Activated naive CD8-positive, alpha-beta T cell (primary cell): ENCODE measurements around the gene GPHB5.
"Not testable (repeated sequence)": the region's sequence is repeated elsewhere in the genome, so short reads cannot be mapped to it uniquely, and the experiment has no call there.

ENCODE experiments used
- H3K27ac Mint-ChIP-seq: one replicate; pipeline ENCODE4 v1.8.0; 2021; ENCODE audit warnings: mixed read lengths
- H3K27me3 Mint-ChIP-seq: one replicate; pipeline ENCODE4 v1.8.0; 2021; ENCODE audit warnings: mixed read lengths
- H3K36me3 Mint-ChIP-seq: one replicate; pipeline ENCODE4 v1.8.0; 2021; ENCODE audit warnings: mixed read lengths
- H3K4me1 Mint-ChIP-seq: one replicate; pipeline ENCODE4 v1.8.0; 2021; ENCODE audit warnings: low read depth, mixed read lengths
- H3K4me3 Mint-ChIP-seq: one replicate; pipeline ENCODE4 v1.8.0; 2021; ENCODE audit warnings: mild to moderate bottlenecking, mixed read lengths
- H3K9me3 Mint-ChIP-seq: one replicate; pipeline ENCODE4 v1.8.0; 2021; ENCODE audit warnings: low read depth, mixed read lengths

The GPHB5 gene

DNA sequence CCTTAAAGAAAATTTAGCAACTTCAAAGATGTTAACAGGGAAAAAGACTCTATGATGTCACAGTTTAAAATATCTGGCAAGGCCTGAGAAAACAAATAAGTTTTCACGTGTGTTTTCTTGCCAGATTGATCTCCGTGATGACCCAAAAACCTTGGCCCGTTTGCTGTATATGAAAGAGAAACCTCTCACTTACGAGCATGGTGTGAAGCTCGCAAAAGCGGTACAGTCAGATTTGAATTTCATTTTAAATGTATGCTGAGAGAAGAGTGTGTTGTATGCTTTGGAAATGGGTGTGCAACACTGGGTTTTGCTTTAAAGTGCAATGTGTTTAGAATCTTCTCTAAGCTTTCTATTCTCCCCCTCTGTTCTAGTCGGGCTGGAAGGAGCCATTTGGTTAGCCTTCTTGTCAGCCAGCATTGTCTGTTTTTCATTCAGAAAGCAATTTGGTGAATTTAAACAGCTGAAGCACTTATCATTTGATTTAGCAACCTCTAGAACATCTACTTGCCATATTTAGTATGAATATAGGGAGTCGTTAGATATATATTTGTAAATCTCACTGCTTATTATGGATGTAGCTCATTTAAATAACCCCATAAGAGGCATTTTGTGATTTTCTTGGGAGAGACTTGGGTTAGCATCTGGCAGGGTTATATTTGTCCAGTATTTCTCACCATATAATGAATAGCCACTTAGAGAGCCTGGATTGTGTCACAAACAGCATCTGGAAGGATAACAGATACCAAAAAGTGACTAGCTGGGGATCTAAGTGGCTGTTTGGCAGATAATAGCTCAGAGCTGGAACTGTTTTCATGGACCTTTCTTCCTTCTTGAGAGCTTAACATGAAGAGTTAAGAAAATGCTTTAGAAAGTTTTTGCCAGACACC lies 35.5 kb downstream of the GPHB5 start:
- H3K36me3 Mint-ChIP-seq: no peaks in the 10 kb centered on the region
- H3K4me3 Mint-ChIP-seq: no peak overlapping the region
- no peak overlapping the region for H3K27ac Mint-ChIP-seq
- no peaks in the 10 kb centered on the region for H3K4me1 Mint-ChIP-seq
- peaks cover 2% of the 10 kb centered on the region for H3K27me3 Mint-ChIP-seq
- no peaks in the 10 kb centered on the region for H3K9me3 Mint-ChIP-seq

DNA sequence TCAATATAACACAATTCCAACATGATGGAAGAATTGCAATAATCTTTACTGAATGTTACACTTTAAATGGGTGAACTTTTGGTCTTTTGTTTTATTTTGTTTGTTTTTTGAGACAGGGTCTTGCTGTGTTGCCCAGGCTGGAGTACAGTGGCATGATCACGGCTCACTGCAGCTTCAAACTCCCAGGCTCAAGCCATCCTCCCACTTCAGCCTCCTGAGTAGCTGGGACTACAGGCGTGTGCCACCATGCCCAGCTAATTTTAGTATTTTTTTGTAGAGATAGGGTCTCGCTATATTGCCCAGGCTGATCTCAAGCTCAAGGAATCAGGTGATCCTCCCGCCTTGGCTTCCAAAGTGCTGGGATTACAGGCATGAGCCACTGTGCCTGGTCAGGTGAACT lies 38.8 kb downstream of the GPHB5 start:
- H3K36me3 Mint-ChIP-seq, H3K27me3 Mint-ChIP-seq, H3K27ac Mint-ChIP-seq, H3K4me3 Mint-ChIP-seq, H3K9me3 Mint-ChIP-seq, H3K4me1 Mint-ChIP-seq: not testable (repeated sequence)

DNA sequence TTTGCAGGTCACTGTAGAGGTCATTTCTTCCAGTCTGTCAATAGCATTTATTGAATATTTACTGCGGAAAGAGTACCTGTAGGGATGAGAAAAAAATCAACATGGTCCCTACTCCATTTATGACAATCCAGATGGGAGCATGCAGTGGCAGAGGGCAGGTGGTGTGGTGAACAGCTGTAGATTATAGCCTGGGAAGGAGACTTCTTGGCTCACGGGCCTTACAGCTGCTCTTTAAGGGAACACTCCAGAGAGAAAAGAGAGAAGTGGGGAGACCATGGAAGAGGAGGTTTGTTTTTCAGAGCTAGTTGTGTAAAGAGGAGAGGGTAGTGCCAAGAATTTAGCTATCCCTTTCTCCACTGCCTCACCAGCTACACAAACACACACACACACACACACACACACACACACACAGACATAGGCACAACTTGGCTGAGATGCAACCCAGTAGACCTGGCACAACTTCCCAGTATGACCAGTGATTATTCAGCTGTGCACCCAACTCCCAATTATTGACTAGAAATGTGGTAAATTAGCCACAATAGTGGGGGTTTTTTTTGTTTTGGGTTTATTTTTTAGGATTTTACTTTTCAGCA lies 41.0 kb downstream of the GPHB5 start:
- Mint-ChIP-seq H3K27me3 (peaks cover 2% of the 10 kb centered on the region), H3K4me3 (no peak overlapping the region), H3K4me1 (no peaks in the 10 kb centered on the region)

DNA sequence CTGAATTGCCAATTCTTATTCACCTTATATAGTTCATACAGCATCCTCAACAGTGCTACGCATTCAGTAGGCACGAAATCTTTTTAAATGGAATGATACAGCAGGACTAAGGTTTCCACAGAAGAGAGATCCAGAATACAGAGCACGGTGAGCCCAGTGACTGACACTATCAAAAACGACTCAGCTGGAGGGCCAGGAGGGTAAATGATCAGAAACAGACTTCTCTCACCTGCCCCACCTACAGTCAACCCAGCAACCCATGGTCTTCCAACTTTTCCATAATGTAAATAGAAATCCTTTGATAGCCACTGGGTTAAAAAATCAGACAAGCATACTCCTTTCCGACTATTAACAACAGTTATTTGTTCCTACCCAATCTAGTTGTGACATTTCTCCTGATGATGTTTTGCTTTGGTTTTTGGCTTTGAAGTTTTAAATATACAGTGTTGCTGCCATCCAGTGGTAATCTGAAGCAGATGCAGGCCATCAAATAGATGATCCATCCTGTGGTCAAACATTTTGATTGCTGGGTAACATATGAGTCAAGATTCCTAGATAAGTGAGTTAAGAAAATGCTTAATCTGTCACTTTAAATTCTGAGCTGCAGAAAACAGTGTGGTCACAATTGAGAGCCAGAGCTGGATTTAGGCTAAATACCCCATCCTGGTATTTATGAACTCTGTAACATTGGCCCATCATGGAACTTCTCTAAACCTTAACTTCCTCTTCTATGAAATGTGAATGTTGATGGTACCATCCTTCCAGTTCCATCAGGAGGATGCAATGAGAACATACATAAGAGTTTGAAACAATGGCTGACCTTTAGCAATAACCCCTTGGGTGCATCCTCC lies 42.0 kb downstream of the GPHB5 start:
- Mint-ChIP-seq H3K4me1 (no peaks in the 10 kb centered on the region), H3K9me3 (no peaks in the 10 kb centered on the region), H3K27ac (no peak overlapping the region), H3K36me3 (no peaks in the 10 kb centered on the region), H3K27me3 (peaks cover 4% of the 10 kb centered on the region), H3K4me3 (no peak overlapping the region)

More for the DNA sequence above, 41.0 kb downstream of the GPHB5 start:
- Mint-ChIP-seq H3K9me3 (no peaks in the 10 kb centered on the region), H3K36me3 (no peaks in the 10 kb centered on the region), H3K27ac (no peak overlapping the region)

DNA sequence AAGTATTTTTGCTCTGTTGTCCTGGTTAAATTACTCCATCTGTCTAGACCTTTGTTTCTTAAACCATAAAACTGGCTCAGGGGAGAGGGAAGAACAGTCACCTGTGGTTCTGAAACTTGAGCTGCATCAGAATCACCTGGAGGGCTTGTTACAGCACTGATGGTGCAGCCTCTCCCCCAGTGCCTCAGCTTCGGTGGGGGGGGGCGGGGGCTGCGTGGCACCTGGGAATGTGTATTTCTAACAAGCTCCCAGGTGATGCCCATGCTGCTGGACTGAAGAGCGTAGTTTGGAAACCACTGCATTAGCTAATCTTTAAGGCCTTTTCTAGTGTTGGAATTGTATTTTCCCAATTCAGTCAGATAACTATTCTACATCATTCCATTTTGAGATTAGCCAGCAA lies 42.7 kb downstream of the GPHB5 start:
- H3K9me3 Mint-ChIP-seq: no peaks in the 10 kb centered on the region
- no peaks in the 10 kb centered on the region for H3K4me1 Mint-ChIP-seq
- no peaks in the 10 kb centered on the region for H3K36me3 Mint-ChIP-seq
- H3K27ac Mint-ChIP-seq: no peak overlapping the region
- H3K27me3 Mint-ChIP-seq: peaks cover 4% of the 10 kb centered on the region
- H3K4me3 Mint-ChIP-seq: no peak overlapping the region

DNA sequence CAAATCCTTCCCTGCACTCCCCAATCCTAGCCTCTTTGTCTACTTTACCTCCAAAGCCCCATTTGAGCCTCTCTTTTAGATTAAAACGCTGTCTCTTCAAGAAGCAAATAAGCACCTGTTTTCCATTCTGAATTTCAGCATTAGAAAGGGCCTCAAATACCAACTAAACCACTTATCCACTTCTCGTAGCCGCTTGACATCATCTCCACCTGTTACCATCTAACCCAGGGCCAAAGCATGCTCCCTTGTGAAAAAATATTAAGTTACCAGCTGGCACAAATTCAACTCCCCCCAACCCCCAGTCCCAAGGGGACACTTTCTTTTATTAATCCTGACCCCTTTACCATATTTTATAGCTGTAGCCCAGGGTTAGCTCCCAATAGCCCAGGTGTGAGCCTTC lies 43.1 kb downstream of the GPHB5 start:
- no peak overlapping the region for H3K4me3 Mint-ChIP-seq
- no peaks in the 10 kb centered on the region for H3K36me3 Mint-ChIP-seq
- peaks cover 4% of the 10 kb centered on the region for H3K27me3 Mint-ChIP-seq
- no peaks in the 10 kb centered on the region for H3K9me3 Mint-ChIP-seq
- H3K27ac Mint-ChIP-seq: no peak overlapping the region
- H3K4me1 Mint-ChIP-seq: no peaks in the 10 kb centered on the region

DNA sequence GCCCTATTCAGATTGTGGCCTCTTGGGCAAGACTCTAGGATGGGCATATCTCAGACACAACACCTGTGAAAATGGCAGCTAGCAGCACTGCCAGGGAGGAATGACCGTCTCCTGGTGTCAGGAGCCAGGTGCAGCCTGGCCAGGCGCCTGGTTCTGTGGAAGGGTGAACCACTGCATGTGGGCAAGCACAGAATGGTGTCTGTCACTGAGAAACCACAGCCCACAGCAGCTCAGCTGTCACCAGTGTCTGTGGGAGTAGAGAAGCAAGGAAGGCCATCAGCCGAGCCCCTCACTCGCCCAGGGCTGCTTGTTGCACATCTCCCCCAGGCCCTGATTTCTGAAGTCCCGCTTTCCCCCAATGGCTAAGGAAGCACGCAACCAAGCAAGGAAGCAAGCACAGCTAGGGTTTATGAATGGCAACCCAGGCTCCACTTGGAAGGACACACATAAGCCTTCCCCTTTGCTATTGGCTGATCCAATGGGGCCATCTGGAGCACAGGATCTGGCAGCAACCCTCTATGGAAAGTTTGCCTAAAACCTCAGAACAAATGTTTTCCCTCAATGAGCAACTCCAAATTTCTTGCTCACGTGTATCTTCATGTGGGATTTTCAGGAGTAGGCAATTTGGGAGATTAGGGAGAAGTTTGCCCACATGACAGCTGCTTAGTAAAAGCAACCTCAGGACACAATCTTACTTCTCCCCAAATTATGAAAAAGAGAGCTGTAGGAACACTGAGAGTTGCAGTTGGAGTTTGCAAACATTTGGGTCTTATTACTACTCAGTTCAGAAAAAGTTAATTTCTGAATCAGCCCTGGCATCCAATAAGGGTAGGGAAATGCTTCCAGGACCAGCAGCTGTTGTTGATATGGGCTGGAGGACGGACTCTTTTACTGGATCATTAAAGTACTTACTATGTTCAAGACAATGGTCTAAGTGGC lies 44.7 kb downstream of the GPHB5 start:
- H3K27me3 Mint-ChIP-seq: peaks cover 2% of the 10 kb centered on the region
- H3K36me3 Mint-ChIP-seq: no peaks in the 10 kb centered on the region
- H3K9me3 Mint-ChIP-seq: no peaks in the 10 kb centered on the region
- no peak overlapping the region for H3K4me3 Mint-ChIP-seq
- H3K27ac Mint-ChIP-seq: no peak overlapping the region
- no peaks in the 10 kb centered on the region for H3K4me1 Mint-ChIP-seq

DNA sequence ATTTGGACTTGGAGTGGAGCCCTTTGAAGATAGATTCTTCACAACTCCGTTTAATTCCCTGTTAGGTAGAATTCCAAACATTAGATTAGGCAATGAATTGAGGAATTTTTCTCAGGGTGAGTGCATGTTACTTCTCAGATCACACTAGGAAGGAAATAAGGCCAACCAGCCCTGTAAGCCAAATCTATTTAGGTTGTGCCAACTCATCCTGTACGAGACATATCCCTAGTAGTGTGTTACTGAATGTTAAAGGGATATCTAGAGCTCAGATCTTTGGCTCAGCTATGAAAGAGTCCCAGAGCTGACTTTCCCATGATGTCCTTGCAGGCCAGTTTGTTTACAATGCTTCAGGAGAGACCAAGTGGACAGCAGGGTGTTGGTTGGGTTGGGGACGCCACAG lies 45.6 kb downstream of the GPHB5 start:
- Mint-ChIP-seq H3K4me3 (no peak overlapping the region), H3K36me3 (no peaks in the 10 kb centered on the region), H3K4me1 (no peaks in the 10 kb centered on the region), H3K27me3 (peaks cover 3% of the 10 kb centered on the region), H3K27ac (no peak overlapping the region), H3K9me3 (no peaks in the 10 kb centered on the region)

DNA sequence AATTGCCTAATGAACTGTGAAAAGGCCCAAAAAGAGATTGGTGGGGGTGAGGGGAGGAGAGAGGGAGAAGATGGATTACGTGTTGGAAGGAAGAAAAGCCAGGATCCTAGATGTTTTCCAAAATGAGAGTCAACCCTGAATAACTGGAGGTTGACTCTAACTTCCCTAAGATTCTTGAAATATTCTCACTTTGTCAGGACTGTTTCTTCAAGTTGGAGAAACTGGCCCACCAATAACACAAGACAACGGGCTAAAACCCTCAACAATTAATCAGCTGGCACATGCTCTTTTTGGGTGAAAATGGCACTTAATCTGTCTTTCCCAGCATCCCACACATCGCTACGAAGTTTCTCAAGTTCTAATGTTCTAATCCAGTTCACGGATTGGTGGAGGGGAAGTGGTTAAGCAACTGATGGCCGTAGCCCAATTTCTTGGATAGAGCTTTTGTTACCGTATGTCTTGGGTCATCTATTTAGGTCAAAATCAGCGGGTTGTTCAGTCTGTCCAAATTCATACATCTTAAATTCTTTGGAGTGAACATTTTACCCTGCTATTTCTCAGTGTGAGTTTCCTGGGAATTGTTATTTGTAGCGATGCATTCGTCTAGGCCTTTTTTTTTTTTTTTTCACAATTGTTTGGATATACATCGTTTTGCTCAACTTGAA lies 49.0 kb downstream of the GPHB5 start:
- Mint-ChIP-seq H3K27me3 (peaks cover 8% of the 10 kb centered on the region), H3K36me3 (no peaks in the 10 kb centered on the region), H3K9me3 (no peaks in the 10 kb centered on the region), H3K27ac (no peak overlapping the region), H3K4me1 (no peaks in the 10 kb centered on the region), H3K4me3 (no peak overlapping the region)

DNA sequence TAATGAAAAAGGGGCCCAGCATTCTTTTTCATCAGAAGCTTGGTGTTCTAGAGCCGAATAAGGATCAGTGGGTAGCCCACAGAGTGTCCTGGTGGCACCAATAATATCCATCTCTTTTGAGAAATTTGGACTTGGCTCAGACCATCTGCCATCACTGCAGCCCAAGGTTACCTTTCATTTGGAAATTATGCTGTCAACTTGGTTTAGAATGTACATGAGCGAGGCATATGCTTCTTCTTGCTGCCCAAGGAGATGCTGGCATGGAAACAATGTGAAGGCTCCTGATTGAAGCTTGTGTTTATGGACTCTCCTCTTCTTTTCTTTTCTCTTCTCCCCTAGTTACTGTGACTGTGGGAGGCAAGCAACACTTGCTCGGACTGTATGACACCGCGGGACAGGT lies 50.0 kb downstream of the GPHB5 start:
- no peaks in the 10 kb centered on the region for H3K4me1 Mint-ChIP-seq
- H3K27ac Mint-ChIP-seq: no peak overlapping the region
- no peaks in the 10 kb centered on the region for H3K36me3 Mint-ChIP-seq
- H3K9me3 Mint-ChIP-seq: no peaks in the 10 kb centered on the region
- H3K27me3 Mint-ChIP-seq: peaks cover 11% of the 10 kb centered on the region
- no peak overlapping the region for H3K4me3 Mint-ChIP-seq

DNA sequence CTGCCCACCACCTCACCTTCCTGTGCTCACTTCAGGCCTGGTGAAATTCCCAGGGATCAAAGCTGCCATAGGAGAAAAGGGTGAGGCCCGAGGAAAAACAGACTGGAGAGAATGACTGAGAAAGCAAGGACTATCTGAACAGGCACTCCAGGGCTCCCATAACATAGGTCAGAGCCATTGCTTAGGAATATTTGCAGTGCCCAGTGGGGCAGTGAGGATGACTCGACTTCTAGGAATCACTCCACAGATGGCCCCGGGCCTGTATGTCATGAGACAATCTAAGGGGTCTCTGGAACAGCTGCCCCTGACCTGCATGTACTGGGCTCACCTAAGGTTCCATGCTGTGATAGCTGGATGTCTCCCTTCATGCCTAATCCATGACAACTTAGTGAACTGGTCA lies 51.6 kb downstream of the GPHB5 start:
- no peaks in the 10 kb centered on the region for H3K36me3 Mint-ChIP-seq
- H3K27ac Mint-ChIP-seq: no peak overlapping the region
- H3K4me1 Mint-ChIP-seq: no peaks in the 10 kb centered on the region
- H3K27me3 Mint-ChIP-seq: peaks cover 10% of the 10 kb centered on the region
- no peak overlapping the region for H3K4me3 Mint-ChIP-seq
- H3K9me3 Mint-ChIP-seq: no peaks in the 10 kb centered on the region

DNA sequence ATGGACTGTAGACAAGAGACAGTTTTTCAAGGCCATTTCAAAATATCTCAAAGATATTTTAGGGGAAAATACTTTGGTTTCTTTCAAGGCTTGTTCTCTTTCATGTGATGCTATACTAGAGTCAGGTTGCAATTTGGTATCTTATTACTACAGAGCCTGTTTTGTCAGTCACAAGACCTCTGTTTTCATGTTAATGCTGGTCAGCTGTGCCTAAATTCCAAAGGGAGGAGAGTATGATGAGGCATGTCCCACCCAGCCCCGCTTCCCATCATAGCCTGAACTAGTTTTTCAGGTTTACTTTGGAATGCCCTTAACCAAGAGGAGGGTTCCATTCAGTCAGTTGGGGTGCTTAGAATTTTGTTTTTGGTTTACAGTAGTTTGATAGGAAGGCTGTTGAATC lies 52.6 kb downstream of the GPHB5 start:
- Mint-ChIP-seq H3K36me3 (no peaks in the 10 kb centered on the region), H3K4me1 (no peaks in the 10 kb centered on the region), H3K27me3 (peaks cover 11% of the 10 kb centered on the region), H3K4me3 (no peak overlapping the region), H3K9me3 (no peaks in the 10 kb centered on the region), H3K27ac (no peak overlapping the region)
